Stimulated activated effector memory CD8-positive, alpha-beta T cell treated with anti-CD3 and anti-CD28 coated beads, Interleukin-12 subunit alpha, Interleukin-12 subunit beta, amount 100 ng/mL, for 72 hours (primary cell): ENCODE results near the gene SENP6.
A peak's percentile ranks its signal among the peaks of the same experiment; 100 is the strongest.

Source experiments
- ATAC-seq: fragments of 150-1000 bp; cut with Tn5 transposase; 2 replicates; pipeline ENCODE4 v1.10.0; 2021
- DNase-seq, 2 donors: peaks; one replicate each; pipeline ENCODE4 v3.0.0; 2021 to 2022; ENCODE audit warnings: low spot score in 2 of 2
- H3K27ac Mint-ChIP-seq: one replicate; pipeline ENCODE4 v1.8.0; 2022; ENCODE audit warnings: mild to moderate bottlenecking, mixed read lengths
- H3K36me3 Mint-ChIP-seq: one replicate; pipeline ENCODE4 v1.8.0; 2022; ENCODE audit warnings: mild to moderate bottlenecking, mixed read lengths
- H3K4me1 Mint-ChIP-seq: one replicate; pipeline ENCODE4 v1.8.0; 2022; ENCODE audit warnings: mixed read lengths
- H3K4me3 Mint-ChIP-seq: one replicate; pipeline ENCODE4 v1.8.0; 2022; ENCODE audit warnings: mild to moderate bottlenecking, mixed read lengths
- H3K9me3 Mint-ChIP-seq: one replicate; pipeline ENCODE4 v1.8.0; 2022; ENCODE audit warnings: mixed read lengths

Gene SENP6

DNA sequence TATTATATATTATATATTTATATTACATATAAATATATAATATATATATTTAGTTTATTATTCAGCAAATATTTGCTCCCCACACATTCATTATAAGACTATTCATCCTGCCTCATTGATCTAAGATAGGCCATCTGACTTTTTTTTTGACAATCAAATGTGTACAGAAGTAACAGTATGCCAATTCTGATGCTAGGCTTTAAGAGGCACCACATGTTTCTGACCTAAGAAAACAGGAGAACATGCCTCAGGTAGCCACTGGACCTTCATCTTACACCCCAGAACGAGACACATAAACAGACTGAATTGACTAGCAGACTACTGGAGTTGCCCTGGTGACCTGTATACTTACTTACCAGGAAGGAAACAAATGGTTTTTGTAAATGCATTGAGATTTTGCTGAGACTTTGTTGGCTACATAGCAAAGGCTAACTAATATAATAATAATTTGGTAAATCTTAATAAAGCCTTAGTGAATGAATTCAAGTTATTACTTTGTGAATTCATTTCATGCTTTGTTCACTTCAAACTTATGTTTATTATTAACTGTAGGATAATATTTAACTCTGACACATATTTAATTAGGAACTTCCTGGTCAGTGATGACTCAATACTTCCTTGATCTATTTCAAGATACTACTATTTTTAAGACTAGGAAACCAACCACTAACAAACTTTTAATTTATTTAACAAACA is 134.0 kb downstream of the SENP6 start:
- Mint-ChIP-seq H3K36me3 (no peaks in the 10 kb centered on the region), H3K27ac (no peak overlapping the region), H3K4me1 (no peaks in the 10 kb centered on the region), H3K4me3 (no peak overlapping the region), H3K9me3 (no peaks in the 10 kb centered on the region)
- ATAC-seq (no peak), DNase-seq (no peak)

DNA sequence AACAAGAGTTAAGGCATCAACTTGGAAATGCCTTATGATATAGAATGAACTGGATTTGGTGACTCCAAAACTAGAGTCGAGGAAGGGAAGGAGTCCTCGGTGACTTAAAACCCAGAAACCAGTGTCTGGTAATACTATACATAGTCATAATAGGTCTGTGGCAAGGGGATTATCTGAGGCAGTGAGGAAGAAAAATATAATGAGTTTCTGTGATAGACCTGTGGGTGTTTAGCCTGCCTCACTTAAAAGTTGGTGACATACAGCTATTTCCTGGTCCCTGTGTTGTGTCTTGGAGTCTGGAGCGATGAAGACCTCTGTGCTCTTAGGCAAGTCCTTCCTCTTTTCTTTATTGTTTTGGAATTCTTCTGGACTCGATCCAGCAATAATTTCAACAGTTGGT is 142.3 kb downstream of the SENP6 start:
- Mint-ChIP-seq H3K4me1 (no peaks in the 10 kb centered on the region), H3K4me3 (no peak overlapping the region), H3K36me3 (no peaks in the 10 kb centered on the region), H3K9me3 (no peaks in the 10 kb centered on the region), H3K27ac (no peak overlapping the region)
- DNase-seq (no peak), ATAC-seq (peak; percentile 29)

DNA sequence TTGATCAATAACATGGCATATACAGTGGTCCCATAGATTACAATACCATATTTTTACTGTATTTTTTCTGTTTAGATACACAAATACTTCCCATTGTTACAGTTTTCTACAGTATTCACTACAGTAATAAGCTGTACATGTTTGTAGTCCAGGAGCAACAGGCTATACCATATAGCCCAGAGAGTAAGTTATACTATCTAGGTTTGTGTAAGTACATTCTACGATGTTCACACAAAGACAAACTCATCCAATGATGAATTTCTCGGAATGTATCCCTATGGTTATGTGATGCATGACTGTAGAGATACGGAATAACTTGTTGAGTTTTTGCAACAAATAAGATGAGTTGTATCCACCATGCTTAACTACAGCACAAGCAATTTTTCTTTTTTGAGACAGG is 143.7 kb downstream of the SENP6 start:
- Mint-ChIP-seq H3K27ac (no peak overlapping the region), H3K4me3 (no peak overlapping the region), H3K36me3 (no peaks in the 10 kb centered on the region), H3K4me1 (no peaks in the 10 kb centered on the region), H3K9me3 (no peaks in the 10 kb centered on the region)
- DNase-seq (no peak), ATAC-seq (no peak)

- DNase-seq (no peak), ATAC-seq (no peak)
- Mint-ChIP-seq H3K36me3 (no peaks in the 10 kb centered on the region), H3K9me3 (no peaks in the 10 kb centered on the region), H3K27ac (no peak overlapping the region), H3K4me3 (no peak overlapping the region), H3K4me1 (no peaks in the 10 kb centered on the region)
Measured at GRCh38 chr6:75746221-75746620, 144.5 kb downstream of the SENP6 start.

DNA sequence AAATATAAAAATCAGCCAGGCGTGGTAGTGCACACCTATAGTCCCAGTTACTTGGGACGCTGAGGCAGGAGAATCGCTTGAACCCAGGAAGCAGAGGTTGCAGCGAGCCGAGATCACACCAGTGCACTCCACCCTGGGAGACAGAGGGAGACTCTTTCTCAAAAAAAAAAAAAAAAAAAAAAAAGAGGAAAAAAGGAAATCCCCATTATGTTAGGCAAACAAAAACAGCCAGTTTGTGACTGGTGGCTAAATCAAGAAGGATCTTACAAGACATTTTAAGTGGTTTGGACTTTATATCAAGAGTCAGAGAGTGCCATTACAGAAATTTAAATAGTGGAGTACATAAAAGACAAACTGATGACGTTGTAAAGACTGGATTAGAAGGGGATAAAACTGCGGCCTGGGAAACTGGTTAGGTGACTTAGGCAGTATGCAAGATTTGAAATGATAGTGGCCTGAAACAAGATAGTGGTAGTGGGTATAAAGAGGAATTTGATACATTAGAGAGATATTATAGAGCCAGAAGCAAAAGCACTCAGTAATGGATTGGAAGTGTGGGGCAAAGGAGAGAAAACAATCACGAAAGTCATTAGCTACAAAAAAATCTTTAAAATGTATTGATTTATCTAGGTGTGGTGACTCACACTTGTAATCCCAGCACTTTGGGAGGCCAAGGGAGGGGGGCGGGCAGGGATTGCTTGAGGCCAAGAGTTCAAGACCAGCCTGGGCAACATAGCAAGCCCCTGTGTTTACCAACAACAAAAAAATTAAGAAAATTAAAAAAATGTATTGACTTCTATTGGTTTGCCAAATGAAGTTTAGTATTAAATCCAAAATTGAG is 145.7 kb downstream of the SENP6 start:
- DNase-seq (no peak), ATAC-seq (no peak)
- no peak overlapping the region for H3K27ac Mint-ChIP-seq
- H3K36me3 Mint-ChIP-seq: no peaks in the 10 kb centered on the region
- no peaks in the 10 kb centered on the region for H3K9me3 Mint-ChIP-seq
- H3K4me3 Mint-ChIP-seq: no peak overlapping the region
- no peaks in the 10 kb centered on the region for H3K4me1 Mint-ChIP-seq

- Mint-ChIP-seq H3K4me1 (no peaks in the 10 kb centered on the region), H3K36me3 (no peaks in the 10 kb centered on the region), H3K27ac (no peak overlapping the region), H3K9me3 (no peaks in the 10 kb centered on the region), H3K4me3 (peak overlapping the region; percentile 87)
- ATAC-seq (no peak), DNase-seq (no peak)
Measured at GRCh38 chr6:75748003-75748742, 146.5 kb downstream of the SENP6 start.

- peak; percentile 40 to 73 for DNase-seq
- ATAC-seq: peak; percentile 89
- Mint-ChIP-seq H3K4me1 (no peaks in the 10 kb centered on the region), H3K27ac (peak within 1 kb of the TSS; percentile 84), H3K36me3 (no peaks in the 10 kb centered on the region), H3K4me3 (peak within 1 kb of the TSS; percentile 87), H3K9me3 (no peaks in the 10 kb centered on the region)
Measured at GRCh38 chr6:75748743-75749538, 147.3 kb downstream of the SENP6 start, which contains the start of gene MYO6. TSS of gene MYO6 (plus strand) at chr6:75749239. CDS start at chr6:75817548, 68,309 bp downstream.

GRCh38 chr6:75751443-75751842 is 149.8 kb downstream of the SENP6 start:
- Mint-ChIP-seq H3K27ac (no peak overlapping the region), H3K9me3 (no peaks in the 10 kb centered on the region), H3K4me1 (no peaks in the 10 kb centered on the region), H3K36me3 (no peaks in the 10 kb centered on the region), H3K4me3 (no peak overlapping the region)
- DNase-seq (no peak), ATAC-seq (no peak)

GRCh38 chr6:75752365-75752764 is 150.7 kb downstream of the SENP6 start:
- no peak for ATAC-seq
- no peak for DNase-seq
- Mint-ChIP-seq H3K4me1 (no peaks in the 10 kb centered on the region), H3K27ac (no peak overlapping the region), H3K9me3 (no peaks in the 10 kb centered on the region), H3K4me3 (no peak overlapping the region), H3K36me3 (no peaks in the 10 kb centered on the region)

DNA sequence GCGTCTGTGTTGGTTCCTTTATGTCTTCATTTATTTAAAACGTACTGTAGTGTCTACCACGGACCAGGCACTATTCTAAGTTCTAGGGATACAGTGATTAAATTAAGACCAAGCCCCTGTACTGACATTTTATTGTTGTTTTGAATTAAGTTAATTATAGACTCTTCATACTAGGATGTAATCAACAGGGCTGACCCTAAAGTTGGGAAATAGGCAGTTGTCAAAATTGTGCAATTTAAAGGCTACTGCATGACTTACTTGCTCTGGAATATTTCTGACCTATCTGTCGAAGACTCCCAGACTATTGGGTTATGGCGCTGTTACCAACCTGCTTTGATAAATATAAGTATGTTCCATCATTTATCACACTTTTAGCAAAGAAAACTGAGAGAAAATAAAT is 154.0 kb downstream of the SENP6 start:
- peaks cover 4% of the 10 kb centered on the region for H3K4me1 Mint-ChIP-seq
- no peak overlapping the region for H3K4me3 Mint-ChIP-seq
- no peaks in the 10 kb centered on the region for H3K9me3 Mint-ChIP-seq
- no peak for ATAC-seq
- no peak overlapping the region for H3K27ac Mint-ChIP-seq
- no peaks in the 10 kb centered on the region for H3K36me3 Mint-ChIP-seq
- DNase-seq: no peak

DNA sequence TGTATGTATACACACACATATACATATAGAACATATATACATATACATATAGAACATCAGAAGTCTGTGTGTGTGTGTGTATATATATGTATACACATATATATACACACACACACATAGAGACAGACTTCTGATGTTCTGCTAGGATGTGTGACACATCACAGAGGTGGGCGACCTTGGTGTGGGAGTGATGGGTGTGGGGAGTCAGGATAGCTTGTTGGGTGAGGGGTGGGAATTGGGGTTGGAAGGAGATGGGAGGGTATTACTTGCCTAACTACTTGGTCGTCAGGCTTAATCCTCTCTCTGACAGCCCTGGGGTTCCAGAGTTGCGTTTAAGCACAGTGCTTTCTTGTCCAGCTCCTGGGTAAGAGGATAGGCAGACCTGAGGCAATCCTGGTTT is 155.6 kb downstream of the SENP6 start:
- H3K27ac Mint-ChIP-seq: no peak overlapping the region
- H3K4me1 Mint-ChIP-seq: peaks cover 4% of the 10 kb centered on the region
- DNase-seq (no peak), ATAC-seq (no peak)
- no peaks in the 10 kb centered on the region for H3K36me3 Mint-ChIP-seq
- H3K9me3 Mint-ChIP-seq: no peaks in the 10 kb centered on the region
- H3K4me3 Mint-ChIP-seq: no peak overlapping the region

- Mint-ChIP-seq H3K4me3 (no peak overlapping the region), H3K27ac (no peak overlapping the region), H3K4me1 (peaks cover 4% of the 10 kb centered on the region), H3K36me3 (no peaks in the 10 kb centered on the region), H3K9me3 (no peaks in the 10 kb centered on the region)
- no peak for DNase-seq
- no peak for ATAC-seq
Measured at GRCh38 chr6:75758061-75758460, 156.4 kb downstream of the SENP6 start.

- no peak overlapping the region for H3K4me3 Mint-ChIP-seq
- no peak overlapping the region for H3K27ac Mint-ChIP-seq
- peaks cover 4% of the 10 kb centered on the region for H3K4me1 Mint-ChIP-seq
- H3K36me3 Mint-ChIP-seq: no peaks in the 10 kb centered on the region
- DNase-seq (no peak), ATAC-seq (no peak)
- H3K9me3 Mint-ChIP-seq: no peaks in the 10 kb centered on the region
Measured at GRCh38 chr6:75759207-75759606, 157.5 kb downstream of the SENP6 start.

DNA sequence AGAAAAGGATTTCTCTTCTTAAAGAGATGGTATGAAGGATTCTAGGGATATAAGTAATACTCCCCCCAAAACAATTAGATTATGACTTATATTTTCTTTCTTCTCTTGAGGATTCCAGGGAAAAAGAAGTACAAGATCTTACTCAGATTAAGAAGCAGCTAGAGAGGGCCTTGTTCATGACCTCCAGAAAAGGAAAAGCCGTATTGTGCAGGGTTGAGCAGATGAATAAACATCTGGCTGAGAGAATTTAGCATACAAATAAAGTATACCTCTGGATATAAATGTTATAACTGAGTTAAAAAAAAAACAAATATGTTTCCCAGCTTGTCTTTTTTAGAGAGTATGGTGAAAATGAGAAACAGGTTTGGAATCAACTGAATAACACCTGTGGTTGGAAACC is 158.6 kb downstream of the SENP6 start:
- no peak overlapping the region for H3K27ac Mint-ChIP-seq

DNA sequence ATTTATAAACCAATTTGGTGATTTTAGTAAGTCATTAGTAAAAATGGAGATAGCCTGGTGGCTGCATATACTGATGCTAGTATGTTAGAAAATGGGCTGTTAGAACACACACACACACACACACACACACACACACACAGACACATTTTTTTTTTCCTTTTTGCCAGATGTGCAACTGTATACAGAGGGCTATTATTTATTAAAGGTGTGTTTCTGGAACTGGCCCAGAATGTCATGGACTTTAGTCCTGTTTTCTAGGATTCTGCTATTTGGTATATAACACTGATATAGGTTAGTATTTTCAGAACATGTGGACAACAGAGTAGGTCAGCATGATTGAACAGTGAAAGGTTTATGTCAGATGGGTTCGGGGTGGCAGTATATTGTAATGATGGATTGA is 159.8 kb downstream of the SENP6 start:
- Mint-ChIP-seq H3K4me1 (peaks cover 4% of the 10 kb centered on the region), H3K4me3 (no peak overlapping the region), H3K9me3 (no peaks in the 10 kb centered on the region), H3K27ac (no peak overlapping the region), H3K36me3 (no peaks in the 10 kb centered on the region)
- no peak for ATAC-seq
- no peak for DNase-seq

More for the DNA sequence above, 158.6 kb downstream of the SENP6 start:
- no peaks in the 10 kb centered on the region for H3K9me3 Mint-ChIP-seq
- H3K4me1 Mint-ChIP-seq: peaks cover 4% of the 10 kb centered on the region
- no peak overlapping the region for H3K4me3 Mint-ChIP-seq
- ATAC-seq (no peak), DNase-seq (no peak)
- H3K36me3 Mint-ChIP-seq: no peaks in the 10 kb centered on the region
